ENCODE results near the gene SLC16A7.

The SLC16A7 gene

GRCh38 chr12:59695379-59695778, 99.5 kb downstream of the SLC16A7 start:
- no peaks in the 10 kb centered on the region for H3K36me3 ChIP-seq (ENCODE audit: insufficient read depth, insufficient read length, low read length)
- DNase-seq (ENCODE audit: low read depth, low spot score), result no peak
- H3K27me3 ChIP-seq (ENCODE audit: insufficient read depth, insufficient read length), result no peaks in the 10 kb centered on the region
- no peaks in the 10 kb centered on the region; the same call in 1 of the 2 replicates for H3K9me3 ChIP-seq (ENCODE audit: insufficient read depth, low read length)
- H3K9ac ChIP-seq (ENCODE audit: insufficient read length, low read depth), result no peak overlapping the region
- H3K4me1 ChIP-seq (ENCODE audit: insufficient read depth, insufficient read length), result no peaks in the 10 kb centered on the region
- no peak for TF ChIP-seq YY1 (IDR thresholded peaks at IDR 0.05; ENCODE audit: insufficient read depth, insufficient read length)
- no peak for TF ChIP-seq SUZ12 (IDR thresholded peaks at IDR 0.05; ENCODE audit: extremely low read depth, insufficient read depth, insufficient read length)
- TF ChIP-seq ZNF274 (IDR thresholded peaks at IDR 0.05; ENCODE audit: low read depth, low read length), result no peak
- H3K4me3 ChIP-seq (ENCODE audit: insufficient read length, low read depth), result no peak overlapping the region

GRCh38 chr12:59698600-59698999, 102.8 kb downstream of the SLC16A7 start:
- Histone ChIP-seq H3K4me3 (ENCODE audit: insufficient read length, low read depth) (no peak overlapping the region), H3K9me3 (ENCODE audit: insufficient read depth, low read length) (no peaks in the 10 kb centered on the region), H3K27me3 (ENCODE audit: insufficient read depth, insufficient read length) (no peaks in the 10 kb centered on the region), H3K4me1 (ENCODE audit: insufficient read depth, insufficient read length) (no peaks in the 10 kb centered on the region), H3K36me3 (ENCODE audit: insufficient read depth, insufficient read length, low read length) (no peaks in the 10 kb centered on the region), H3K9ac (ENCODE audit: insufficient read length, low read depth) (no peak overlapping the region)
- TF ChIP-seq ZNF274 (IDR thresholded peaks at IDR 0.05; ENCODE audit: low read depth, low read length) (no peak), YY1 (IDR thresholded peaks at IDR 0.05; ENCODE audit: insufficient read depth, insufficient read length) (no peak), SUZ12 (IDR thresholded peaks at IDR 0.05; ENCODE audit: extremely low read depth, insufficient read depth, insufficient read length) (no peak)
- DNase-seq (ENCODE audit: low read depth, low spot score), result no peak

GRCh38 chr12:59699421-59700152, 103.8 kb downstream of the SLC16A7 start:
- H3K4me3 ChIP-seq (ENCODE audit: insufficient read length, low read depth), result no peak overlapping the region
- H3K9ac ChIP-seq (ENCODE audit: insufficient read length, low read depth), result no peak overlapping the region
- TF ChIP-seq SUZ12 (IDR thresholded peaks at IDR 0.05; ENCODE audit: extremely low read depth, insufficient read depth, insufficient read length), result no peak
- no peak for TF ChIP-seq YY1 (IDR thresholded peaks at IDR 0.05; ENCODE audit: insufficient read depth, insufficient read length)
- no peak for TF ChIP-seq ZNF274 (IDR thresholded peaks at IDR 0.05; ENCODE audit: low read depth, low read length)
- H3K9me3 ChIP-seq (ENCODE audit: insufficient read depth, low read length), result no peaks in the 10 kb centered on the region
- H3K4me1 ChIP-seq (ENCODE audit: insufficient read depth, insufficient read length), result no peaks in the 10 kb centered on the region
- H3K27me3 ChIP-seq (ENCODE audit: insufficient read depth, insufficient read length), result no peaks in the 10 kb centered on the region
- no peak for DNase-seq (ENCODE audit: low read depth, low spot score)
- no peaks in the 10 kb centered on the region for H3K36me3 ChIP-seq (ENCODE audit: insufficient read depth, insufficient read length, low read length)

GRCh38 chr12:59700153-59700450, 104.3 kb downstream of the SLC16A7 start:
- Histone ChIP-seq H3K9me3 (ENCODE audit: insufficient read depth, low read length) (no peaks in the 10 kb centered on the region), H3K27me3 (ENCODE audit: insufficient read depth, insufficient read length) (no peaks in the 10 kb centered on the region), H3K9ac (ENCODE audit: insufficient read length, low read depth) (no peak overlapping the region), H3K4me1 (ENCODE audit: insufficient read depth, insufficient read length) (no peaks in the 10 kb centered on the region), H3K4me3 (ENCODE audit: insufficient read length, low read depth) (no peak overlapping the region), H3K36me3 (ENCODE audit: insufficient read depth, insufficient read length, low read length) (no peaks in the 10 kb centered on the region)
- TF ChIP-seq YY1 (IDR thresholded peaks at IDR 0.05; ENCODE audit: insufficient read depth, insufficient read length), result no peak
- TF ChIP-seq ZNF274 (IDR thresholded peaks at IDR 0.05; ENCODE audit: low read depth, low read length), result no peak
- no peak for TF ChIP-seq SUZ12 (IDR thresholded peaks at IDR 0.05; ENCODE audit: extremely low read depth, insufficient read depth, insufficient read length)
- DNase-seq (ENCODE audit: low read depth, low spot score), result no peak

- no peak for TF ChIP-seq SUZ12 (IDR thresholded peaks at IDR 0.05; ENCODE audit: extremely low read depth, insufficient read depth, insufficient read length)
- TF ChIP-seq ZNF274 (IDR thresholded peaks at IDR 0.05; ENCODE audit: low read depth, low read length), result no peak
- no peak for TF ChIP-seq YY1 (IDR thresholded peaks at IDR 0.05; ENCODE audit: insufficient read depth, insufficient read length)
- H3K36me3 ChIP-seq (ENCODE audit: insufficient read depth, insufficient read length, low read length), result no peaks in the 10 kb centered on the region
- H3K4me3 ChIP-seq (ENCODE audit: insufficient read length, low read depth), result no peak overlapping the region
- no peaks in the 10 kb centered on the region for H3K27me3 ChIP-seq (ENCODE audit: insufficient read depth, insufficient read length)
- H3K9ac ChIP-seq (ENCODE audit: insufficient read length, low read depth), result no peak overlapping the region
- no peak for DNase-seq (ENCODE audit: low read depth, low spot score)
- no peaks in the 10 kb centered on the region for H3K9me3 ChIP-seq (ENCODE audit: insufficient read depth, low read length)
- H3K4me1 ChIP-seq (ENCODE audit: insufficient read depth, insufficient read length), result no peaks in the 10 kb centered on the region
Observed at GRCh38 chr12:59708064-59708463, 112.2 kb downstream of the SLC16A7 start.

GRCh38 chr12:59708484-59708883, 112.7 kb downstream of the SLC16A7 start:
- no peak for TF ChIP-seq ZNF274 (IDR thresholded peaks at IDR 0.05; ENCODE audit: low read depth, low read length)
- no peak for TF ChIP-seq SUZ12 (IDR thresholded peaks at IDR 0.05; ENCODE audit: extremely low read depth, insufficient read depth, insufficient read length)
- TF ChIP-seq YY1 (IDR thresholded peaks at IDR 0.05; ENCODE audit: insufficient read depth, insufficient read length), result no peak
- Histone ChIP-seq H3K4me3 (ENCODE audit: insufficient read length, low read depth) (no peak overlapping the region), H3K27me3 (ENCODE audit: insufficient read depth, insufficient read length) (no peaks in the 10 kb centered on the region), H3K36me3 (ENCODE audit: insufficient read depth, insufficient read length, low read length) (no peaks in the 10 kb centered on the region), H3K9me3 (ENCODE audit: insufficient read depth, low read length) (no peaks in the 10 kb centered on the region), H3K4me1 (ENCODE audit: insufficient read depth, insufficient read length) (no peaks in the 10 kb centered on the region), H3K9ac (ENCODE audit: insufficient read length, low read depth) (no peak overlapping the region)
- no peak for DNase-seq (ENCODE audit: low read depth, low spot score)

- H3K36me3 ChIP-seq (ENCODE audit: insufficient read depth, insufficient read length, low read length), result no peaks in the 10 kb centered on the region
- H3K4me3 ChIP-seq (ENCODE audit: insufficient read length, low read depth), result no peak overlapping the region
- H3K9me3 ChIP-seq (ENCODE audit: insufficient read depth, low read length), result no peaks in the 10 kb centered on the region
- no peaks in the 10 kb centered on the region for H3K27me3 ChIP-seq (ENCODE audit: insufficient read depth, insufficient read length)
- DNase-seq (ENCODE audit: low read depth, low spot score), result no peak
- no peaks in the 10 kb centered on the region for H3K4me1 ChIP-seq (ENCODE audit: insufficient read depth, insufficient read length)
- H3K9ac ChIP-seq (ENCODE audit: insufficient read length, low read depth), result no peak overlapping the region
- TF ChIP-seq SUZ12 (IDR thresholded peaks at IDR 0.05; ENCODE audit: extremely low read depth, insufficient read depth, insufficient read length) (no peak), ZNF274 (IDR thresholded peaks at IDR 0.05; ENCODE audit: low read depth, low read length) (no peak), YY1 (IDR thresholded peaks at IDR 0.05; ENCODE audit: insufficient read depth, insufficient read length) (no peak)
Observed at GRCh38 chr12:59710004-59710628, 114.3 kb downstream of the SLC16A7 start.
